Activated CD8-positive, alpha-beta memory T cell treated with anti-CD3 and anti-CD28 coated beads, Interleukin-2, amount 50 U/mL, for 24 hours (primary cell): ENCODE measurements around the gene RHOH.
"Not testable (repeated sequence)": the region's sequence is repeated elsewhere in the genome, so short reads cannot be mapped to it uniquely, and the experiment has no call there.

Source experiments
- DNase-seq: peaks from one replicate; pipeline ENCODE4 v3.0.0-alpha.2; 2020; ENCODE audit errors: extremely low read depth

Gene RHOH

DNA sequence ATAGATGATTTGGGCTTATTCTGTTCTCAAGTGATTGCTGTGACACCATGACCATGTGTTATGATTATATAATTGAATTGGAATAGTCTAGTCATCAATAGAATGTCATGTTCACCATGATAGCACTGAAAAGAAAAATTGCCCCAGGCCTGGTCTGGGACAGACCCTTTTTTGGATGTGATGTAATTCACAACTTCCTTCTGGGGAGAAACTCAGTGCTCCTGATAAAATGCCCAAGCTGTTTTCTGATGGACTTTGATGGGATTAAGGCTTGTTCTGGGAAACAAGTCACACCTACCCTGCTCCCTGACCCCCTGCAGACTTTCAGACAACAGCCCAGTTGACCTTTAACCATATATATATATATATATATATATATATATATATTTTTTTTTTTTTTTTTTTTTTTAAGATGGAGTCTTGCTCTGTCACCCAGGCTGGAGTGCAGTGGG lies 65.3 kb downstream of the RHOH start:
- no peak for DNase-seq

DNA sequence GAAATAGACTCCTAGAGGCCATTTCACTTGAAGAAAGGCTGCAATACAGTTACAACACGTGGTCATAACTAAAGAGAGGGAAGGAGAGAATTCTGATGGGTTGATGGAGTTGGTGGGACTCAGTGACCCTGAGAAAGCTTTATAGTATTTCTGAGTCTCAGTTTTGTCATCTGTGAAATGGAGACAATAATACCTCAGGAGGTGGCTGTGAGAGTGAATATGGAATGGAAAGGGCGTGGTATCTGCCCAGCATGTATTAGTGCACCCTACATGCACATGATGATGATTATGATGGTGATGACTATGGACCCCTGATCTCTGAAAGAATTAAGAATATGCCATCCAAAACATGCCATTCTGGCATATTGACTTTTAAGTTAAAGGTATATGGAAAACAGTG lies 66.0 kb downstream of the RHOH start:
- DNase-seq = no peak

DNA sequence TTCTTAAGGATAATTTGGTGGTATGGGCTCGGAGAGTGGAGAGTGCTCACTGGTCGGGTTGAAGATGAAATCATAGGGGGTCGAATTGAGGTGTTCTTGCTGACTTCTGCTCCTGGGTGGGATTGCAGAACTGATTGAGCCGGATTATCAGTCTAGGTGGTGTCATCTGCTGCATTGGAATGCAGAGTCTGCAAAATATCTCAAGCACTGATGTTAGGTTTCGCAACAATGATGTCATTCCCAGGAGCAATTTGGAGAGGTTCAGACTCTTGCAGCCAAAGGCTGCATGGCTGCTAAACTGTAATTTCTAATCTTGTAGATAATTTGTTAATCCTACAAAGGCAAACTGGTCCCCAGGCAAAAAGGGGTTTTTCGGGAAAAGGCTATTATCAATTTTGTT lies 67.7 kb downstream of the RHOH start:
- DNase-seq = no peak

DNA sequence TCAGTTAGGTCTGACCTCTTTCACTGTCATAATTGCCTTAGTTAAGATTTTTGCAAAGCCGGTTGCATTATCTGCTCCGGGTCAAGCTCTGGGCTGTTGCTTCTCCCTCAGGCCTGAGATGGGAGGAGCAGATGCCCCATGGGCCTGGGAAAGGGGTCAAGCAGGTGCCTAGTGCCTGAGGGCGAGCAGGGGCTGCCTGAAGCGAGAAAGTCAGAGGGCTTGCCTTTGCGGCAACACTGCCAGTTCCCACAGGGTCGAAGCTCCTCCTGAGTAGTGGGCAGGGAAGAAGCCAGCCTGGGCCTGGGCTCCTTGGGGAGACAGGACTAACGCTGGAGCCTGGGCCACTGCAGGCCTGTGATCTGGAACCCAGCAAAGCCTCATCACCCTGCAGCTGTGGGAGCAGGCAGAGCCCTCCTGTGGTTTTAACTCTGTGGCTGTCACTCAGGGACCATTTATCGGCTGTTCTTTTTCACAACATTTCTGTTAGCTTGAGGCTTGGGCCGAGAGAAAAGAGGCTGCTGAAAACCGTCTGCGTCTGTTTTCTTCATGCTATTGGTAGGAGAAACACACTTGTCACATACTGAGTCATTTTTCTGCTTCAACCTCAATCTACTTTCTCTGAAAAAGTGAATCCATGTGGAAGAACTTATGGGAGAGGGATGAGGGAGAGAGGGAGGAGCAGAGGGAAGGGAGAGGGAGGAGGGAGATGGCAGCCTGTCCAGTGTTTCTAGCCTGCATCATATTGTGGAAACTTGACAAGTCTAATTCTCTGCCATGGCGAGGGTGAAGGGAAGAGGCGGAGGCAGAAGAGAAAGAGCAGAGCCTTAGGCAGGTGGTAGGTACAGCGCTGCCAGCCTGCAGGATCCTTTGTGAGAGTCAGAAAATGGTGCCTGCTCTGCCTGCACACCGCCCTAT lies 68.4 kb downstream of the RHOH start:
- no peak for DNase-seq

DNA sequence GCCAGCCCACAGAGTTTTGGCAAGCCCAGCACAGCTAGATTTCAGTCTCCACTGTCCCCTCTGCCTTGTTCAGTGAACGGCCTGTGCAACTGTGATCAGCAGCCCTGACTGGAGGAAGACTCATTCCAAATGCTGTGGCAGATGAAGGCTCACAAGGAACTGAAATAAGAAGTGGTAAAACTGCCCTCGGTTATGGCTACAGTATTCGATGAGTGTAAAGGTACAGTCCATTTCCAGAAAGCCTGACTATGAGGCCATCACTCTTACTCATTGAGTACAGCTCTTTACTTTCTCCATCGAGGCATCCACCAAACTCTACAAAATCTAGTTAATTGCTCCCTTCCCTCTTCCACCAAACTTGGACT lies 69.1 kb downstream of the RHOH start:
- no peak for DNase-seq

DNA sequence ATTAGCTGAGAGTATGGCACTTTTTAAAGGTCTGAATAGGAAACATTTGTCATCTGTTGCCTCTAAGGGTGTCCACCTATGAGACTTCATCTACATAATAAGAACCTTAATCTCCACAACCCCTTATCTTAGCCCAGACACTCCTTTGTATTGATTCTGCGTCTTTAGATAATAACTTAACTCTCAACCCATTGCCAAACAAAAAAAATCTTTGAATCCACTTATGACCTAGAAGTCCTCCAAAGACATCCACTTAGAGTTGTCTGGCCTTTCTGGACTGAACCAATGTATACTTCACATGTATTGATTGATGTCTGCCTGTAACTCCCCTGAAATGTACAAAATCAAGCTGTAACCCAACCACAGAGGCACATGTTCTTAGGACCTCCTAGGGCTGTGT lies 72.3 kb downstream of the RHOH start:
- no peak for DNase-seq

DNA sequence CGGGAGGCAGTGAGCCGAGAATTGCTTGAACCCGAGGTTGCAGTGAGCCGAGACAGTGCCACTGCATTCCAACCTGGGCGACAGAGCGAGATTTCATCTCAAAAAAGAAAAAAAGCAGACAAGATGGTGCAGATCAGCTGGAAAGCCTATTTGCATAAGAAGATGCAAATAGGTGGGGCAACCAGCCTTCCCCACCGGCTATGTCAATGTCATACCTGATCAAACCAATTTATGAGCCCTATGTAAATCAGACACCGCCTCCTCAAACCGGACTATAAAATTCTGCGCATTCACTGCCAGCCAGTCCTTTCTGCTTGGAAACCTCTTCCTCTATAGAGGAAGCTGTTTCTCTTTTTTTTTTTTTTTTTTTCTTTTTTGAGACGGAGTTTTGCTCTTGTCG lies 73.8 kb downstream of the RHOH start:
- DNase-seq = no peak

DNA sequence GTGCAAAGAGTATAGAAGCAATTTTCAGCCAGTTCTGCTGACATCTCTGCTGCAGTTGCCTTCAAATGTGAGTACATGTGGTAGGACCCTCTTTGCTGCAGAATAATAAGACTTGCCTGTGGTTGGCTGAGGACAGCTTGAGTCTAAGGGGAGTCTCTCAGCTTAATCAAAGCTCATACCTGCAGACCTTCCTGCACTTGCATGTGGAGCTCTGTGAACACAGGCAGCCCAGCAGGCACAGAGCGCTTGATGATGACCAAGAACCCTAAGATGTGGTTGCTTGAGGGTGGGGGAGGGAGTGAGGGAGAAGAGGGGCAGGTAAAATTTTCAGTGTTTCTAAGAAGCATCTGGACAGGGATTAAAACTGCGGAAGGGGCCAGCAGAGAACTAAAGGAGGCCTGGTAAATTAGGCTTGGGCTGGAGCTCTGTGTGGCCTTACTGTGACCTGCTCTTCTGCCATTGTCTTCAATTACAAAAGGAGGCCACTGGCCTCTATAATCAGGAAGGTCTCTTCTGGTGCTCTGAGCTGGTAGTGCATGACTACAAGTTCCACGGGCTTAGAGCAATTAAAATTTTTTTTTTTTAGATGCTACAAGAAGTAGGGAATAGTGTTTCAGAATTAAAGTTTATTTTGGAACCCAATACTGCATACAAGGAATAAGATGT lies 78.4 kb downstream of the RHOH start:
- no peak for DNase-seq

DNA sequence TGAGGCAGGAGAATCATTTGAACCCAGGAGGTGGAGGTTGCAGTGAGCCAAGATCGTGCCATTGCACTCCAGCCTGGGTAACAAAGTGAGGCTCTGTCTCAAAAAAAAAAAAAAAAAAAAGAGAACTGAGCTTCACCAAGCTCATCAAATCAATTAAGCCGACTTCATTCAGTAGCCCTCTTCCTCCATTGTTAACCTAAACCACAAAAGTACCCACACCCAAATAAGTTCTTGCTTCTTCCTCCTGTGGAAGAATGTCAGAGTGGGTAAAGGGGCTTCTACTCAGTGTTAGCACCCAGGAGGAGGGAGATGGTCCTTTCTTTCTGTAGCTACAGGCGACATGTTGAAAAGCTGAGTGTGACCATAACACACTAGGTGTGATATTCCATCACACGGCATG lies 79.7 kb downstream of the RHOH start:
- DNase-seq = no peak

DNA sequence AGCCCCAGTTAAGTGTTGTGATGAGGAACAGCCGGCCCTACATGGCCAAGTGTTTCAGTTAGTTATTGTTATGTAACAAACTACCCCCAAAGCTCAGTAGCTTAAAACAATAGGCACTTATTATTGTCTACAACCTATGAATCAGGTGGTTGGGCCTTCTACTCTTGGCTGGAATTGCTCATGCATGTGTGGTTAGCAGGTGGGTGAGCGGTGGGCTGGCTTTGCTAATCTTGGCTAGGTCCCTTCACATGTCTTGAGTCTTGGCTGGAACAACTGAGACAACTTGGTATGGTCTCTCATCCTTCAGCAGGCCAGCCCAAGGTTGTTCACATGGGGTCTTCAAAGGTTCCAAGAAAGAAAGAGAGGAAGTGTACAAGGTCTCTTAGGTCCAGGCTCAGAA lies 83.8 kb downstream of the RHOH start:
- DNase-seq = no peak

DNA sequence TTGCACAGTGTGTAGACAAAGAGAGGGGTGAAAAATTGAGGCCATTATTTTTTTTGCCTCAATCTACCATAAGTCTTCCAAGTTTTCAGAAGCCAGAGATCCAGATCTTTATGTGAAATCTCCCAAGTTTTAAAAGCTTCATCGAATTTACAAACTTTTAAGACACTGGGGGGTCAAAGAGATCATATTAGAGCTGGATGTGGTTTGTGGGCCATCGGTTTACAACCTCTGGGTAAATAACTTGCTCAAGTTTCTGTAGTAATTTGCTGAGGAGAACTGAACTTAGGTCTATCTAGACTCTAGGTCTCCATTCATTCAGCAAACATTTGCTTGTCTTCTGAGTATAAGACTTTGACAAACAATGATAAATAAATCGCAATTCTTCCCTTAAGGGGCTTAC lies 84.3 kb downstream of the RHOH start:
- DNase-seq = no peak

DNA sequence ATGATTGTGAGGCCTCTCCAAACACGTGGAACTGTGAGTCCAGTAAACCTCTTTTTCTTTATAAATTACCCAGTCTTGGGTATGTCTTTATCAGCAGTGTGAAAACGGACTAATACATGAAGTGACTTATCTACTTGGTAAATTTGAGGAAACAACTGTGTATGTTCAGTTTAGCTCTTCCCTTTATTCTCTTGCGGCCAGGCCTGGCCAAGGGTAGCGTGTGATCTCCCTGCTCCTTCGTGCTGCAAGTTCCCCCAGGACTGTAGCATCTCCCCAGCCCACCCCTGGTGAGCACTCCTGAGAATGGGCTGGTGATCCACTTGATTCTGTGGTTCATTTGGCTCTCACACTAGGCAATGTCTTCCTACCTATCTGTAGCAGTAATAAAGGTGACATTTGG lies 85.1 kb downstream of the RHOH start:
- DNase-seq = no peak

DNA sequence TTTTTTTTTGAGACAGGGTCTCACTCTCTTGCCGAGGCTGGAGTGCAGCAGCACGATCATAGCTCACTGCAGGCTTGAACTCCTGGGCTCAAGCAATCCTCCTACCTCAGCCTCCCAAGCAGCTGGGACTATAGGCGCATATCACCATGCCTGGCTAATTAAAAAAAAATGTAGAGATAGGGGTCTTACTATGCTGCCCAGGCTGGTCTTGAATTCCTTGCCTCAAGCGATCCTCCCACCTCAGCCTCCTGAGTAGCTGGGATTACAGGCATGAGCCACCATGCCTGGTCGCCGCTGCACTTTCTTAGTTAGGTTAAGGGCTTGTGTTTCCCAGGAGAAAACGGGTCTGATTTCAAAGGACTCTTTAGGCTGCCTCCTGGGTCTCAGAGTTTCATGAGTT lies 86.0 kb downstream of the RHOH start:
- DNase-seq = not testable (repeated sequence)

DNA sequence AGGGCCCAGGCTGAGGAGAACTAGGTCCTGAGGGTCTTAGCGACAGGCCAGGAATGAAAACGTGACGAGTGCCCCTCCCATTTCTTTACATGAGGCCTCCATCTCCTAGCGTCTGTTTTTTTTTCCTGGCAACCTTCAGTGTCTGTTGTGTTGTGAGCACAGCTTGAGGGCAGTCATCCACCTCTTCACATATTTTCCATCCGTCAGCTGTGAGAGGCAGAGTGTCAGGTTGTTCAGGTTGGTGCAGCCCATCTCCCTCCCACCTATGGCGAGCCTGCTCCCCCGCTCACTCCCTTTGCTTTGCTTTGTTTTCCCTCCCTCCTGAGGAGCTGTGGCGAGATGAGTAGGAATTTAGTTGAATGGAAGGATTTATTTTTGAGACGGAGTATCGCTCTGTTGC lies 86.6 kb downstream of the RHOH start:
- DNase-seq = no peak

DNA sequence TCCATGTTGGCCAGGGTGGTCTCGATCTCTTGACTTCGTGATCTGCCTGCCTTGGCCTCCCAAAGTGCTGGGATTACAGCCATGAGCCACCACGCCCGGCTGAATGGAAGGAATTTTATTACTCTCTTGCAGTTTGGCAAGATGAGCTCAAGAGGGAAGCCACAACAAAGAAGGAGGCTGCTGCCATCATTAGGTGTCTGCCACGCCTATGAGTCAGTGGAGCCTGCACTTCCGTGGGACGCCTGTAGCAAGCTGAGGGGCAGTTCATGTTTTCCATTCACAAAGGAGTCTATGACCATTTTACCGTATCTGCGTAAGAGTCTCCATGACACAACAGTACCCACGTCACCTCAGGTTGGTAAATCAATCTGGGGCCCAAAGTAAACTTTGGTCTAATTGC lies 87.1 kb downstream of the RHOH start:
- DNase-seq = peak; percentile 68

DNA sequence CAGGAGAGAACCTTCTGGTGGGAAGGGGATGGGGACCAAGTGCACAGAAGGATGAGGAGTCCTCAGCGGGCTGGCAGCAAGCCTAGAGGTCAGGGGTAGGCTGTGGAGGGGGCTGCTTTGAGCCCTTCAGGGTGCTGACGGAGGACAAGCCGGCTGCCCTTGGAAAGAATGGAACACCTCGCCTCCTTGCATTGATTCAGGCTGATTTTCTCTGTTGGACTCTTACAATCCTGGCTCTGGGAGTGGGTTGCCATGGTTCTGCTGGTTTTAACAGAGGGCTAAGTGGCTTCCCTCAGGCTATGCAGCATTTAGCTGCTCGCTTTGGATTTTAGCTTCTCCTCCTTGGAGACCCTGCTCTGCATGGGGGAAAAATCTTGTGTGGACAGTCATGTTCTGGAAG lies 88.9 kb downstream of the RHOH start:
- no peak for DNase-seq

DNA sequence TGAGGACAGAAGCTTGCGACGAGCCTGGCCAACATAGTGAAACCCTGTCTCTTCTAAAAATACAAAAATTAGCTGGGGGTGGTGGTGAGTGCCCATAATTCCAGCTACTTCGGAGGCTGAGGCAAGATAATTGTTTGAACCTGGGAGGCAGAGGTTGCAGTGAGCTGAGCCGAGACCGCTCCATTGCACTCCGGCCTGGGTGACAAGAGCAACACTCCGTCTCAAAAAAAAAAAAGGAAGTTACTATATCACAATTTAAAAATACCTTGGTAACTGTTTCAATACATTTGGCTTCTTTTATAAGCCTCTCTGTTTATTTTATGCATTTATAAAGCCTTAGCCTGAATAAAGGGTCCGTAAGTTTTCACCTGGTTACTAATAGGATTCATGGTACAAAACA lies 91.7 kb downstream of the RHOH start:
- no peak for DNase-seq

DNA sequence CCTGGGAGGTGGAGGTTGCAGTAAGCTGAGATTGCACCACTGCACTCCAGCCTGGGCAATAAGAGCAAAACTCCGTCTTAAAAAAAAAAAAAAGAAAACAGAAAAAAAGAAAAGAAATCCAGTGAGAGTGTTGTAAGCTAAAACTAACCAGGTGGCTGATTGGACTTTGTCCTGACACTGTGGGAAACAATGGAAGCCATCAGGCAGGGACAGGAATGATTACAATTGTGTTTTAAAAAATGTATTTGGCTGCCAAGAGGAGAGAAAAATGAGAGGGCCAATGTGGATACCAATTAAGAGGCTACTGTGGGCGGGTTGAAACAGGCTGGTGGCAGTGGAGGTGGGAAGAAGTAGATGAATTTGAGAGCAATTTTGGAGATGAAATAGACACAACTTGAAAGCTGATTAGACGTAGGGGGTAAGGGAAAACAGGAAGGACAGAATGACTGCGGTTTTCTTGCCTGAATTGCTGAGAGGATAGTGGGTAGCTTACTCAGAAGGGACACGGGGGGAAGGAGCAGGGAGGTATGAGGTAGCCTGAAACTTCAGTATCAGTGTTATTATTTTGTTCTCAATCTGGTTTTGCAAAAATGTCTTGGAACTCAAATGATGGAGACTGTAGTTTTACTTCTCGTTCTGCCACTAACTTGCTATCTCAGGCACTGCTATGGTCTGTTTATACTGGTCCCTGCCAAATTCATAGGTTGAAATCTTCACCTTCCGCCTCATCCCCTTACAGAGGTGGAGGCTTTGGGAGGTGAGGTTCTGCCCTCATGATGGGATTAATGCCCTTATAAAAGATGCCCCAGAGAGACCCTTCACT lies 92.7 kb downstream of the RHOH start:
- DNase-seq = no peak

DNA sequence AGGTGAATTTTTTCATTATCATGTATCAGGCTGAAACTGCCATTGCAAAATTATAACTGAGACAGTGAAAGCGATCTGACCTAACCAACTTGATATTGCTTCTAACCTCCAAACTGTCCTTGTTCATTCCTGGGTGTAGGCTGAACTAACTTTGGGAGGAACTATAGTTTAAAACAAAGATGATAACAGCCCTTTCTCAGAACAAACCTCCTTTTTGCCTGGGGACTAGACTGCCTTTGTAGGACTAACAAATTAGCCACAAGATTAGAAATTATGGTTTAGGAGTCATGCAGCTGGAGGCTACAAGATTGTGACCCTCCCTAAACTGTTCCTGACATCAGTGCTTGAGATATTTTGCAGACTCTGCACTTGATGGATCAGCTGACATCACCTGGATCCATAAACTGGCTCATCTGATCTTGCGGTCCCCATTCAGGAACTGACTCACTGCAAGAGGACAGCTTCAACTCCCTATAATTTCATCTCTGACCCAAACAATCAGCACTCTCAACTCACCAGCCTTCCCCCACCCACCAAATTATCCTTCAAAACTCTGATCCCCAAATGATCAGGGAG lies 93.9 kb downstream of the RHOH start:
- DNase-seq = not testable (repeated sequence)

DNA sequence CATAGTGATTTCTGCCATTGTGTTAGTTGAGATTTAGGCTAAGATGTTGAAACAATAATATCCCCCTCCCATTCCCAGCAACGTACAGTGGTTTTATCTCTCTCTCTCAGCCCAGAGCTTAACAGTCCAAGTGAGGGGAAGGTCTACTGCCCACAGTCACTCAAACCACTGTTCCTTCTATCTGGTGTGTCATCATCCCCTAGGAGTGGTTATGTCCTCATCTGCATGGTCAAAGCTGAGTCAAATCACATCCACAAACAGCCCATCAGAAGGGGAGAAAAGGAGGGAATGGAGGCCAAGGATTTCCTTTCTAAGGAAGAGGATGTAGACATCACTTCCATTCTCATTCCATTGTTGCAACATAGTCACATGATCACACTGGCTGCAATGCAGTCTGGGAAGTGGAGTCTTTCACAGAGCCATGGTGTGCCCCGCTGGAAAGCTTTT lies 95.5 kb downstream of the RHOH start:
- no peak for DNase-seq

DNA sequence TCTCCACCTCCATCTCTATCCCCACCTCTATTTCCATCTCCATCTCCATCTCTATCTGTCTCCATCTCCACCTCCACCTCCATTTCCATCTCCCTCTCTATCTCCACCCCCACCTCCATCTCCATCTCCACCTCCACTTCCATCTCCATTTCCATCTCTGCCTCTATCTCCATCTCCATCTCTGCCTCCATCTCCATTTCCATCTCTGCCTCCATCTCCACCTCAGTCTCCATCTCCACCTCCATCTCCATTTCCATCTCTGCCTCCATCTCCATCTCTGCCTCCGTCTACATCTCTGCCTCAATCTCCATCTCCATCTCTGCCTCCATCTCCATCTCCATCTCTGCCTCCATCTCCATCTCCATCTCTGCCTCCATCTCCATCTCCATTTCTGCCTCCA lies 97.5 kb downstream of the RHOH start:
- DNase-seq = no peak

DNA sequence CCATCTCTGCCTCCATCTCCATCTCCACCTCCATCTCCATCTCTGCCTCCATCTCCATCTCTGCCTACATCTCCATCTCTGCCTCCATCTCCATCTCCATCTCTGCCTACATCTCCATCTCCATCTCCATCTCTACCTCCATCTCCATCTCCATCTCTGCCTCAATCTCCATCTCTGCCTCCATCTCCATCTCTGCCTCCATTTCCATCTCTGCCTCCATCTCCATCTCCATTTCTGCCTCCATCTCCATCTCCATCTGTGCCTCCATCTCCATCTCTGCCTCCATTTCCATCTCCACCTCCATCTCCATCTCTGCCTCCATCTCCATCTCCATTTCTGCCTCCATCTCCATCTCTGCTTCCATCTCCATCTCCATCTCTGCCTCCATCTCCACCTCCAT lies 98.2 kb downstream of the RHOH start:
- not testable (repeated sequence) for DNase-seq
